GM21367 (cell line): ENCODE results near the gene TOMM22.

Experiments used
- ATAC-seq: cut with Tn5 transposase; IDR thresholded peaks from one replicate; pipeline ENCODE4 v1.9.1; 2021; ENCODE audit not compliant: unreplicated experiment

TOMM22 gene

GRCh38 chr22:38715176-38715764 is 33.5 kb downstream of the TOMM22 start:
- no peak for ATAC-seq

DNA sequence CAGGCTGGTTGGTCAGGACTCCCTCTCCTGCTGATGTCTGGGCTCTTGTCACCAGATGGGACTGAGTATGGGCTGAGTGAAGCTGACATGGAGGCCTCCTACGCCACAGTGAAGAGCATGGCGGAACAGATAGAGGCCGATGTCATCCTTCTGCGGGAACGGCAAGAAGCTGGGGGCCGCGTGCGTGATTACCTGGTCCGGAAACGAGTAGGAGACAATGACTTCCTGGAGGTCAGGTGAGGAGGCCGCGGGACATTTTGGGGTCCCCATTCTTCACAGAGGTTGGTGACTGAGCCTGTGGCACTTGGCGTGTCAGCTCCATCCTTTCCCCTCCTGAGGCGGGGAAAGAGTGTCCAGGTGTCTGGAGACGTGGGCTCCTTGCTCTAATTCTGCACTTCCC is 34.1 kb downstream of the TOMM22 start:
- ATAC-seq: no peak

DNA sequence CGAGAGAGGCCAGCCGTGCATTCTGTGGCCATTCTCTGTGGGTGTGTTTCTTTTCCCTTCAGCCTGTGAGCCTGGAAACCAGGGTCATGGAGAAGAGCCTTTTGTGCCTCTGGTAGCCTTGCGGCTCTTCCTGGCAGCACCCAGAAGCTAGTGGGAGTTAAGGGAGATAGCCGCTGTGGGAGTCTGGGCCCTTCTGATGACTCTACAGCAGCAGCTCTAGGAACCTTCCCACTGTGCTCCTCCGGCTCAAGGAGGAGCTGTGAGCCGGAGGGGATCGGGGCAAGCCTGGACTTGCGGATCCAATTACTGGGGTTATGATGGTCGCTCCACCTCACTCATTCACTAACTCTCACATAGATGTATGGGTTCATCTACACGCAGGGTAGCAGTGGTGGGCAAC is 34.5 kb downstream of the TOMM22 start:
- no peak for ATAC-seq

- ATAC-seq: no peak
These were observed 35.1 kb downstream of the TOMM22 start for GRCh38 chr22:38716826-38717225.

GRCh38 chr22:38717244-38717643 is 35.5 kb downstream of the TOMM22 start:
- ATAC-seq: no peak

GRCh38 chr22:38718414-38718813 is 36.7 kb downstream of the TOMM22 start:
- ATAC-seq: no peak

DNA sequence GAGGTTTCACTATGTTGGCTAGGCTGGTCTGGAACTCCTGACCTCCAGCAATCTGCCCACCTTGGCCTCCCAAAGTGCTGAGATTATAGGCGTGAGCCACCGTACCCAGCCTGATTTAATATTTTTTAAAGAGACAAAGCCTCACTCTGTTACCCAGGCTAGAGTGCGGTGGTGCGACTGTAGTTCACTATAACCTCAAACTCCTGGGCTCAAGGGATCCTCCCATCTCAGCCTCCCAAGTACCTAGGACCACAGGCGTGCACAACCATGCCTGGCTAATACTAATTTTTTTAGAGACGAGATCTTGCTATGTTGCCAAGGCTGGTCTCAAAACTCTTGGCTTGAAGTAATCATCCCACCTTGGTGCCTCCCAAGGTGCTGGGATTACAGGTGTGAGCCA is 37.4 kb downstream of the TOMM22 start:
- ATAC-seq: no peak

DNA sequence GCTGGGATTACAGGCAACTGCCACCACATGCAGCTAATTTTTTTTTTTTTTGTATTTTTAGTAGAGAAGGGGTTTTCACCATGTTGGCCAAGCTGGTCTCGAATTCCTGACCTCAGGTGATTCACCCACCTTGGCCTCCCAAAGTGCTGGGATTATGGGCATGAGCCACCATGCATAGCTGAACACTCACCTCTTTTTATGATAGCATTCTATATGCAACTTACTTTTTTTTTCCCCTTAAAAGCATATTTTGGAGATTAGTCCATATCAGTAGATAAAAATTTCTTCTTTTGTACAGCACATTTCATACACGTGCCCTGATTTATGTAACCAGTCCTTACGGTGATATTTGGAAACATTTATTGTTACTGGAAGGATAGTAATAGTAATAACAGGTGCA is 38.6 kb downstream of the TOMM22 start:
- no peak for ATAC-seq

- ATAC-seq: no peak
These were observed 39.8 kb downstream of the TOMM22 start for GRCh38 chr22:38721551-38721950.

GRCh38 chr22:38724176-38724575 is 42.4 kb downstream of the TOMM22 start:
- no peak for ATAC-seq

DNA sequence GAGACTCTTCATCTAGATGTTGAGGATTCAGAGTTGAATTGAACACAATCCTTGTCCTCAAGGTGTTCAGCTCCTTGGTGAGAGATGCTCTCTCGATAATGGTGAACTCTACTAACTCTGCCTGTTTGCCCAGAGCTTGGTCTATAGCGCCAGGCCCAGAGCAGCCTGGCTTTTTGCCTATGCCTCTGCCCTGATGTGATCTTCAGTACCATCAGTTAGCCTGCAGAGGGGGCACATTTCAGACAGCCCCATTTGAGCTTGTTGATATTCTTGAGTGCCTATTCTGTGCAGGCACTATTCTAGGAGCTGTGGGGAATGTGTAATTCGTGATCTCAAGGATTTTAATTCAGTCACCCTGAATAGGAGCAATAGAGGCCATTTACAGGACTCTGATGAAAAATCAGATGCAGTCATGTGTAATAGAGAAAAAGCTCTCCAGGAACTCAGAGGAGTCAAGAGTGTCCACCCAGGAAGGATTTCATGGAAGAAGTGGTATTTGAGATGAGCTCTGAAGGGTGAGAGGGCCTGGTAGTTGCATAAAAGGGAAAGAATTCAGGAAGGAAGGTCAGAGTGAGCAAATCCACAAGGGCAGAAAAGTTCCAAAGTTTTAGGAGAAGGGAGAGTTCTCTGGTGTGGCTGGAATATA is 43.3 kb downstream of the TOMM22 start:
- no peak for ATAC-seq

DNA sequence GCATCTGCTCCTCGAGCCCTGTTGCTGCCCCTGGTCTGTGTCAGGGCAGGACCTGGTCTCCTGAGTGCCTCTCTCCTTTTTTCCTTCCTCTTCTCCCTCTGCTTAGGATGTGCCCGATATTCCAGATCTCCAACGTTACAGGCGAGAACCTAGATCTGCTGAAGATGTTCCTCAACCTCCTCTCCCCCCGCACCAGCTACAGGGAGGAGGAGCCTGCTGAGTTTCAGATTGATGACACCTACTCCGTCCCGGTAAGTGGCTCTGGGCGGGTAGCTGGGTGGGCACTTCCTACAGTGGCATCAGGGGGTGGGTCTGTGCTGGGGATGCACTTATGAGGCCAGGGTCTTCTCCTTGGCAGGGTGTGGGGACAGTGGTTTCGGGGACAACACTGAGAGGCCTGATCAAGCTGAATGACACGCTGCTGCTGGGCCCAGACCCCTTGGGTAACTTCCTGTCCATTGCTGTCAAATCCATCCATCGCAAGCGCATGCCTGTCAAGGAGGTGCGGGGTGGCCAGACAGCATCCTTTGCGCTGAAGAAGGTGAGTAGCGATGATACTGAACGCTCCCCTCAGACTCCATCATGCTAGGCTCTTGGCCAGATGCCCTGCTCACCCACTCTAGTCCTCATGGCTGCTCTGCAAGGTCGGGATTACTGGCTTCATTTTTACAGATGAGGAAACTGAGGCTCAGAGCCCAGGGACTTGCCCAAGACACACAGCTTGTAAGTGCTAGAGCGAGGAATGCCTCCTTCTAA is 44.3 kb downstream of the TOMM22 start:
- ATAC-seq: no peak

GRCh38 chr22:38727123-38727522 is 45.4 kb downstream of the TOMM22 start:
- no peak for ATAC-seq

- ATAC-seq: no peak
These were observed 46.0 kb downstream of the TOMM22 start for GRCh38 chr22:38727530-38728451.

DNA sequence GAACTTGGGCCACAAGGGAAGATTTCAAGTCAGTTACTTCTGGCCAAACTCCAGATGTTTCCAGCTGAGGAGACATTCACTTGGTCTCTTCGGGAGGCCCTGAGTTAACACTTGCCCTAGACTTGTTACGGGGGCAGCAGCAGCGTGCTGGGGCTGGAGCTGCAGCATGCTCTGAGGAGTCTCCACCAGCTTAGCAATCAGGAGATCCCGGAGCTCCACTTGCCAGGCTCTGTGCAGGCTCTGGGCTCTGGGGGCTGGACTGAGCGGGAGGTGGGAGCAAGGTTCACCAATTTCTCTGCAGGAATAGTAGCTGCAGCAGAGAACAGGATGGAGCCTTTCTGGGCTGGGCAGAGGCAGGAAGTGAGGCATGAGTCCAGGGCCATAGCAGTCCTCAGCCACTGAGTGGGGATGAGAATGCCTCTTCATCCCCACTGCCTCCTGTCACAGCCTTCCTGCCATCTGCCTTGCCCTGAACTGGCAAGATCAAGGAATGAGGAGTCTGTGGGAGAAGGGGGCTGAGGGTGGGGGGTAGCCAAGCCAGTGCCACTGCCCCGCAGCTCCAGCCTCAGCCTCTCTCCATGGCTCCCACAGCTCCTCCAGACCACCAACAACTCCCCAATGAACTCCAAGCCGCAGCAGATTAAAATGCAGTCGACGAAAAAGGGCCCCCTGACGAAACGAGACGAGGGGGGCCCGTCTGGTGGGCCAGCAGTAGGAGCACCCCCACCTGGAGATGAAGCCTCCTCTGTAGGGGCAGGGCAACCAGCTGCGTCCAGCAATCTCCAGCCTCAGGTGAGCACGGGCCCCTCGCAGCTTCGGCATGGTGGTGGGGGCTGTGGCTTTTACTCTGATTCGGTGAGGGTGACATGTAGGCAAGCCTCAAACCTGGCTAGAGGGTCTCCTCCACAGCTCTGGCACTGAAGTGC is 47.4 kb downstream of the TOMM22 start:
- no peak for ATAC-seq

DNA sequence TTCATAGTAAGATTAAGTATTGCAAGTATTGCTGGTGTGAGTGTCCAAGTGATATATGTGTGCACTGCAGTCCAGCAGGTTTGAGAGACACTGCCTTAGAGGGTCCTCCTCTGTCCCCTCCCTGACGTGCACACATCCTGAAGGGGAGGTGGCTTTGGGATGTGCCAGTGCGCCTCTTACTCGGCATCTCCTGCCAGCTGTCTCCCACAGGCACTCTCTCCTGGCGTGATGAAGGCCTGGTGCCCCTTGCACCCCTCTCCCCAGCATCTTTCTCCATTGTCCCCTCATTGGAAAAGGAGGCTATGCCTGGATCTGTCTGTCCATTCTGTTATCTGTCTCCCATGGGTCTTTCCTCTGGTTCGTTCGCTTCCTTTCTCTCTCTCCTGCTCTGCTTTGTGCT is 48.2 kb downstream of the TOMM22 start:
- no peak for ATAC-seq

DNA sequence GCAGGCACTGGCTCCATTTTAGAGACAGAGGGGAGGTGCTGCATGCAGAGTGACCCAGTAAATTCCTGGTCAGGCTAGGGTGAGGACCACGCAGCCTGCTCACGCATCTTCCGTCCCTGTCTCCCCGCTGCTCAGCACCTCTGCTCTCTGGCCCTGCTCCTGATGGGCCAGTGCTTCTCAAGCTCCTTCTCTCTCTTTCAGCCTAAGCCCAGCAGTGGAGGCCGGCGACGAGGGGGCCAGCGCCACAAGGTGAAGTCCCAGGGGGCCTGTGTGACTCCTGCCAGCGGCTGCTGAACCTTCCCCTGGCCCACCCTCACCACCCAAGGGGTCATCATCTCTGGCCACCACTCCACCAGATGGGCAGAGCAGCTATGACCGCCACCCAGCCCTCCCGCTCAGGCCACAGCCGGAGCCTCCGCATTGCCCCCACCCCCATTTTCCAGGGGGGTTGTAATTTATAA is 48.7 kb downstream of the TOMM22 start:
- ATAC-seq: no peak

GRCh38 chr22:38731703-38732161 is 50.0 kb downstream of the TOMM22 start:
- ATAC-seq: no peak

DNA sequence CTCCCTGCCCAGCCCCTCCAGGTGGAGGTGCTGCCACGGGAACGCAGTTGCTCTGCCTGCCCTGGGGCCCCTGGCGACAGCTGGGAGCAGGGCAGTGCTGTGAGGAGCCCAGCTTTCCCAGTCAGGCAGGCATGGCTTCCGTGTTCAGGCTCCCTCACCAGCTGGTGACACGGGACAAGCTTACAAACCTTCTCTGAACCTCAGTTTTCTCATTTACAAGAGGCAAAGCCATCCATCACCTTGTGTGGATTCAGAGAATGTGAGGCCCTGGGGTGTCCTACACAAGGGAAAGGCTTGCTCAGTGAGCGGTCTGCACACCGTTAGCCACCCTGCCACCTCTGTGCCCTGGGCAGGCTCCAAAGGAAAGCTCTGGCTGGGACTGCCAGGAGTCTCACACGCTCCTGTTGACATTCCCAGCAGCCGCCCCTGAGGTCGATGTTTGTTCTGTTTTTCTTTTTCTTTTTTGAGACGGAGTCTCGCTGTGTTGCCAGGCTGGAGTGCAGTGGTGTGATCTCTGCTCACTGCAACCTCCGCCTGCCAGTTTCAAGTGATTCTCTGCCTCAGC is 50.6 kb downstream of the TOMM22 start:
- no peak for ATAC-seq

DNA sequence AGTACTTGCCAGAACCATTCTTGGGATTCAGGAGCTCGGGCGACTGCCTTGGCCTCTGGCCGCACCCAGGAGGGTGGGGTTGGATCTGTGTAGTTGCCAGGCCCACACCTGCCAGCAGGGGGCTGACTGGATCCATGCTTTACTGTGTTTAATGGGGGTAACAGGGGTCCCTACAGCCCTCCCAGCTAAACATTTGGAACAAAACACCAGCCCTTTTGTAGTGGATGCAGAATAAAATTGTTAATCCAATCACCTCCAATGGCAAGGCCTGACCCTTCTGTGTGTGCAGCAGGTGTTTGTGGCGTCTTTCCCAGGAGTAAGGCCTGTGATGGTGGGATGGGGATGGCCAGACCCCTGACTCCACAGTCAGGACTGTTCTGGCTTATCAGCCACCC is 51.6 kb downstream of the TOMM22 start:
- ATAC-seq: no peak
